WTC11 (cell line): ENCODE results near the gene BNC2. TPM values are rescaled to one million over a fixed set of nuclear protein-coding genes. Genes with fewer than 3 reads are reported as not detected.

Experiments
- ATAC-seq: fragments of 200-7000 bp; cut with Tn5 transposase; 2 replicates; pipeline ENCODE4 v1.10.0; 2021; ENCODE audit warnings: mild to moderate bottlenecking, moderate library complexity
- CTCF ChIA-PET: fragments of 300-600 bp; sonication (Branson Sonifier 250); formaldehyde crosslinking; loops from one replicate; lab custom pipeline; 2021; ENCODE audit warnings: antibody characterized with exemption; lab: Charles Lee
- POLR2A ChIA-PET: fragments of 350-600 bp; sonication (Branson Sonifier 250); formaldehyde crosslinking; loops from one replicate; lab custom pipeline; 2021; ENCODE audit warnings: antibody characterized with exemption; lab: Charles Lee
- DNase-seq: peaks from one replicate; pipeline ENCODE4 v3.0.0; 2021; ENCODE audit warnings: low spot score
- H3K27ac Mint-ChIP-seq: 2 replicates; pipeline ENCODE4 v1.8.0; 2021; ENCODE audit warnings: mixed read lengths
- H3K27me3 Mint-ChIP-seq: 2 replicates; pipeline ENCODE4 v1.8.0; 2021; ENCODE audit warnings: low read depth, mild to moderate bottlenecking, moderate library complexity, mixed read lengths
- H3K36me3 Mint-ChIP-seq: 2 replicates; pipeline ENCODE4 v1.8.0; 2021; ENCODE audit warnings: mixed read lengths
- H3K4me1 Mint-ChIP-seq: 2 replicates; pipeline ENCODE4 v1.8.0; 2022; ENCODE audit warnings: mixed read lengths
- H3K4me3 Mint-ChIP-seq: 2 replicates; pipeline ENCODE4 v1.8.0; 2021; ENCODE audit warnings: mild to moderate bottlenecking, moderate library complexity, mixed read lengths
- H3K9me3 Mint-ChIP-seq: 2 replicates; pipeline ENCODE4 v1.8.0; 2021; ENCODE audit warnings: mixed read lengths
- CREM ChIP-seq: sonication (generic); formaldehyde crosslinking; IDR thresholded peaks from 2 replicates; pipeline ENCODE4 v1.8.1; 2022; ENCODE audit warnings: mild to moderate bottlenecking, missing genetic modification reagents, moderate library complexity
- ETV6 ChIP-seq: sonication (generic); formaldehyde crosslinking; IDR thresholded peaks from 2 replicates; pipeline ENCODE4 v1.8.1; 2022; ENCODE audit warnings: mild to moderate bottlenecking, missing genetic modification reagents
- FOXJ3 ChIP-seq: sonication (generic); formaldehyde crosslinking; IDR thresholded peaks from 2 replicates; pipeline ENCODE4 v1.9.0; 2021; ENCODE audit warnings: missing genetic modification reagents, mild to moderate bottlenecking, borderline replicate concordance
- FOXK1 ChIP-seq: sonication (generic); formaldehyde crosslinking; IDR thresholded peaks from 2 replicates; pipeline ENCODE4 v1.8.0; 2022; ENCODE audit warnings: mild to moderate bottlenecking, moderate library complexity, missing genetic modification reagents
- MXD4 ChIP-seq: fragments of 250-450 bp; sonication (Bioruptor Pico); IDR thresholded peaks from 2 replicates; pipeline ENCODE4 v1.8.0; 2021; ENCODE audit warnings: mild to moderate bottlenecking, moderate library complexity, borderline replicate concordance
- MYBL2 ChIP-seq: sonication (generic); formaldehyde crosslinking; IDR thresholded peaks from 2 replicates; pipeline ENCODE4 v1.8.1; 2023; ENCODE audit warnings: mild to moderate bottlenecking, moderate library complexity, missing genetic modification reagents
- NFATC4 ChIP-seq: fragments of 250-450 bp; sonication (Bioruptor Pico); IDR thresholded peaks from 2 replicates; pipeline ENCODE4 v1.9.0; 2021; ENCODE audit warnings: mild to moderate bottlenecking
- NFE2L1 ChIP-seq: sonication (generic); formaldehyde crosslinking; IDR thresholded peaks from 2 replicates; pipeline ENCODE4 v1.8.1; 2023; ENCODE audit warnings: missing genetic modification reagents
- NR2C2 ChIP-seq: sonication (generic); formaldehyde crosslinking; IDR thresholded peaks from 2 replicates; pipeline ENCODE4 v1.8.0; 2022; ENCODE audit warnings: mild to moderate bottlenecking, missing genetic modification reagents
- OVOL2 ChIP-seq: fragments of 250-450 bp; sonication (Bioruptor Pico); IDR thresholded peaks from 2 replicates; pipeline ENCODE4 v1.9.0; 2021; ENCODE audit warnings: mild to moderate bottlenecking, borderline replicate concordance
- SMAD3 ChIP-seq: sonication (generic); formaldehyde crosslinking; IDR thresholded peaks from 2 replicates; pipeline ENCODE4 v1.8.0; 2022; ENCODE audit warnings: missing genetic modification reagents, mild to moderate bottlenecking, borderline replicate concordance
- SOX15 ChIP-seq: fragments of 250-450 bp; sonication (Bioruptor Pico); IDR thresholded peaks from 2 replicates; pipeline ENCODE4 v1.9.0; 2021; ENCODE audit warnings: mild to moderate bottlenecking
- ZBTB21 ChIP-seq: sonication (generic); formaldehyde crosslinking; IDR thresholded peaks from 2 replicates; pipeline ENCODE4 v1.8.1; 2023; ENCODE audit warnings: mild to moderate bottlenecking, missing genetic modification reagents, borderline replicate concordance
- ZNF121 ChIP-seq: sonication (generic); formaldehyde crosslinking; IDR thresholded peaks from 2 replicates; pipeline ENCODE4 v1.8.0; 2023; ENCODE audit warnings: missing genetic modification reagents
- ZNF396 ChIP-seq: fragments of 250-450 bp; sonication (Bioruptor Pico); IDR thresholded peaks from 2 replicates; pipeline ENCODE4 v1.8.0; 2021; ENCODE audit warnings: mild to moderate bottlenecking, moderate library complexity, borderline replicate concordance
- ZNF423 ChIP-seq: fragments of 250-450 bp; sonication (Bioruptor Pico); IDR thresholded peaks from 2 replicates; pipeline ENCODE4 v2.1.2; 2022; ENCODE audit warnings: mild to moderate bottlenecking, moderate library complexity
- ZNF671 ChIP-seq: fragments of 250-450 bp; sonication (Bioruptor Pico); IDR thresholded peaks from 2 replicates; pipeline ENCODE4 v1.8.0; 2021; ENCODE audit warnings: mild to moderate bottlenecking
- total RNA-seq: library from RNA; stranded (reverse); gene quantifications from 3 replicates; pipeline ENCODE4 v1.2.3, GENCODE V29; 2021
- TF ChIP-seq, protein P1 (sequence below): fragments of 250-450 bp; sonication (Bioruptor Pico); IDR thresholded peaks from 2 replicates; pipeline ENCODE4 v1.9.0; 2021; ENCODE audit warnings: moderate library complexity, mild to moderate bottlenecking, inconsistent platforms, borderline replicate concordance
- TF ChIP-seq, protein P2 (sequence below): sonication (generic); formaldehyde crosslinking; IDR thresholded peaks from 2 replicates; pipeline ENCODE4 v1.8.1; 2022; ENCODE audit warnings: low read depth, missing genetic modification reagents, borderline replicate concordance
- TF ChIP-seq, protein P3 (sequence below): sonication (generic); formaldehyde crosslinking; IDR thresholded peaks from 2 replicates; pipeline ENCODE4 v1.8.0; 2022; ENCODE audit warnings: mild to moderate bottlenecking, missing genetic modification reagents
- TF ChIP-seq, protein P4 (sequence below): sonication (generic); formaldehyde crosslinking; IDR thresholded peaks from 2 replicates; pipeline ENCODE4 v1.8.1; 2023; ENCODE audit warnings: mild to moderate bottlenecking, missing genetic modification reagents
- TF ChIP-seq, protein P5 (sequence below): sonication (generic); formaldehyde crosslinking; IDR thresholded peaks from 2 replicates; pipeline ENCODE4 v1.8.1; 2023; ENCODE audit warnings: mild to moderate bottlenecking, missing genetic modification reagents, moderate library complexity
- TF ChIP-seq, protein P6 (sequence below): sonication (generic); formaldehyde crosslinking; conservative IDR thresholded peaks from 2 replicates; pipeline ENCODE4 v1.8.1; 2023; ENCODE audit warnings: mild to moderate bottlenecking, low read depth, missing genetic modification reagents, moderate library complexity
- TF ChIP-seq, protein P7 (sequence below): fragments of 250-450 bp; sonication (Bioruptor Pico); IDR thresholded peaks from 2 replicates; pipeline ENCODE4 v1.9.0; 2021; ENCODE audit warnings: mild to moderate bottlenecking
- TF ChIP-seq, protein P8 (sequence below): sonication (generic); formaldehyde crosslinking; IDR thresholded peaks from 2 replicates; pipeline ENCODE4 v1.8.1; 2022; ENCODE audit warnings: mild to moderate bottlenecking, missing genetic modification reagents, moderate library complexity, borderline replicate concordance
- TF ChIP-seq, protein P9 (sequence below): sonication (generic); formaldehyde crosslinking; IDR thresholded peaks from 2 replicates; pipeline ENCODE4 v1.8.1; 2022; ENCODE audit warnings: missing genetic modification reagents, borderline replicate concordance

BNC2 gene
- total RNA-seq, 1 experiment from 2014 or later: 33.3 TPM

DNA sequence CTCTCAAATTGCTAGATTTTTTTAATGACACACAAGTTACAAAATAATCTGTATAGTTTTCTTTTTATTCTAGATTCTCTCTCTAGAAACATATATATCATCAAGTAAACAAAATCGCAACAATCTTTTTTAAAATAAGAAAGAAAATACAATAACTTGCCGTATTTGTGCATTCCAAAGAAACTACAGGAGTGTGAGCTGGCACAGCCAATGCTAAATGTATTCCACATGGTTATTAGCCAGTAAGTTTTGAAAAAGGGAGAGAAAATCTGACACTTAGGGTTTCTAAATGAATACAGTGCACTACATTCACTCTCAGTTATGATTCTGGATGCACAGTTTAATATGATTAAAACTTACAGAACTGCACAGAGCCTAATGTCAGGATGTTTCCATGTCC, 117.9 kb downstream of the BNC2 start:
- TF ChIP-seq OVOL2 (CRISPR knock-in tag): no peak
- no peak for TF ChIP-seq ZNF396 (CRISPR knock-in tag)
- TF ChIP-seq NFATC4 (CRISPR knock-in tag): no peak
- TF ChIP-seq, protein P1, sequence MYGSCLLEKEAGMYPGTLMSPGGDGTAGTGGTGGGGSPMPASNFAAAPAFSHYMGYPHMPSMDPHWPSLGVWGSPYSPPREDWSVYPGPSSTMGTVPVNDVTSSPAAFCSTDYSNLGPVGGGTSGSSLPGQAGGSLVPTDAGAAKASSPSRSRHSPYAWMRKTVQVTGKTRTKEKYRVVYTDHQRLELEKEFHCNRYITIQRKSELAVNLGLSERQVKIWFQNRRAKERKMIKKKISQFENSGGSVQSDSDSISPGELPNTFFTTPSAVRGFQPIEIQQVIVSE (CRISPR knock-in tag): no peak
- TF ChIP-seq FOXJ3 (CRISPR knock-in tag): no peak
- TF ChIP-seq SOX15 (CRISPR knock-in tag): no peak
- TF ChIP-seq ZNF671 (CRISPR knock-in tag): no peak
- TF ChIP-seq, protein P2, sequence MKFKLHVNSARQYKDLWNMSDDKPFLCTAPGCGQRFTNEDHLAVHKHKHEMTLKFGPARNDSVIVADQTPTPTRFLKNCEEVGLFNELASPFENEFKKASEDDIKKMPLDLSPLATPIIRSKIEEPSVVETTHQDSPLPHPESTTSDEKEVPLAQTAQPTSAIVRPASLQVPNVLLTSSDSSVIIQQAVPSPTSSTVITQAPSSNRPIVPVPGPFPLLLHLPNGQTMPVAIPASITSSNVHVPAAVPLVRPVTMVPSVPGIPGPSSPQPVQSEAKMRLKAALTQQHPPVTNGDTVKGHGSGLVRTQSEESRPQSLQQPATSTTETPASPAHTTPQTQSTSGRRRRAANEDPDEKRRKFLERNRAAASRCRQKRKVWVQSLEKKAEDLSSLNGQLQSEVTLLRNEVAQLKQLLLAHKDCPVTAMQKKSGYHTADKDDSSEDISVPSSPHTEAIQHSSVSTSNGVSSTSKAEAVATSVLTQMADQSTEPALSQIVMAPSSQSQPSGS (CRISPR knock-in tag): no peak
- no peak for TF ChIP-seq NFE2L1 (CRISPR knock-in tag)
- TF ChIP-seq, protein P3, sequence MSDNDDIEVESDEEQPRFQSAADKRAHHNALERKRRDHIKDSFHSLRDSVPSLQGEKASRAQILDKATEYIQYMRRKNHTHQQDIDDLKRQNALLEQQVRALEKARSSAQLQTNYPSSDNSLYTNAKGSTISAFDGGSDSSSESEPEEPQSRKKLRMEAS: no peak
- TF ChIP-seq FOXK1: no peak
- no peak for TF ChIP-seq SMAD3 (CRISPR knock-in tag)
- no peak for TF ChIP-seq ZNF423 (CRISPR knock-in tag)
- TF ChIP-seq ZBTB21: no peak
- no peak for TF ChIP-seq NR2C2
- TF ChIP-seq, protein P4, sequence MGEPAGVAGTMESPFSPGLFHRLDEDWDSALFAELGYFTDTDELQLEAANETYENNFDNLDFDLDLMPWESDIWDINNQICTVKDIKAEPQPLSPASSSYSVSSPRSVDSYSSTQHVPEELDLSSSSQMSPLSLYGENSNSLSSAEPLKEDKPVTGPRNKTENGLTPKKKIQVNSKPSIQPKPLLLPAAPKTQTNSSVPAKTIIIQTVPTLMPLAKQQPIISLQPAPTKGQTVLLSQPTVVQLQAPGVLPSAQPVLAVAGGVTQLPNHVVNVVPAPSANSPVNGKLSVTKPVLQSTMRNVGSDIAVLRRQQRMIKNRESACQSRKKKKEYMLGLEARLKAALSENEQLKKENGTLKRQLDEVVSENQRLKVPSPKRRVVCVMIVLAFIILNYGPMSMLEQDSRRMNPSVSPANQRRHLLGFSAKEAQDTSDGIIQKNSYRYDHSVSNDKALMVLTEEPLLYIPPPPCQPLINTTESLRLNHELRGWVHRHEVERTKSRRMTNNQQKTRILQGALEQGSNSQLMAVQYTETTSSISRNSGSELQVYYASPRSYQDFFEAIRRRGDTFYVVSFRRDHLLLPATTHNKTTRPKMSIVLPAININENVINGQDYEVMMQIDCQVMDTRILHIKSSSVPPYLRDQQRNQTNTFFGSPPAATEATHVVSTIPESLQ (CRISPR knock-in tag): no peak
- TF ChIP-seq ZNF121 (CRISPR knock-in tag): no peak
- H3K9me3 Mint-ChIP-seq: no peaks in the 10 kb centered on the region
- POLR2A ChIA-PET: no interaction called here

DNA sequence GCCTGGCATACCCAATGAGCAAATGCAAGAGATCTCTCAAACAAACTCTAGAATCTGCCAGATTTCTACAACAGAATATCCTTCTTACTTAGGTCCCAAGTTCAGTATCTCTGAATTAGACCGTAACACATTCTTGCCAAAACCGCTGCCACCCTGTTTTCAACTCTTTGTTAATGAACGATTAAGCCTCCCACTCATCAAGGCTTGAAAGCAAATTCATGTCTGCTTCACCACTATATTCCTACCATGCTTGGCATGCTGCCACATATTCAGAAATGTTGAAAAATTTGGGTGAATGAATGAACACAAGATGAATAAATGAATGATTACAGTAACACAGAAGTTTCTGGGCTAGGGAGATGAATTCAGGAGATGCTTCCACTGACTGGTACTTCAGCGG, 119.9 kb downstream of the BNC2 start:
- H3K4me1 Mint-ChIP-seq: peaks cover 32% of the 10 kb centered on the region
- no peak overlapping the region for H3K4me3 Mint-ChIP-seq
- CTCF ChIA-PET: no interaction called here
- no peak for DNase-seq
- no peaks in the 10 kb centered on the region for H3K36me3 Mint-ChIP-seq
- peak overlapping the region; percentile 54; the same call in 1 of the 2 replicates for H3K27ac Mint-ChIP-seq
- POLR2A ChIA-PET: no interaction called here
- no peaks in the 10 kb centered on the region for H3K9me3 Mint-ChIP-seq
- ATAC-seq: no peak
- no peaks in the 10 kb centered on the region for H3K27me3 Mint-ChIP-seq
- TF ChIP-seq, protein P5, sequence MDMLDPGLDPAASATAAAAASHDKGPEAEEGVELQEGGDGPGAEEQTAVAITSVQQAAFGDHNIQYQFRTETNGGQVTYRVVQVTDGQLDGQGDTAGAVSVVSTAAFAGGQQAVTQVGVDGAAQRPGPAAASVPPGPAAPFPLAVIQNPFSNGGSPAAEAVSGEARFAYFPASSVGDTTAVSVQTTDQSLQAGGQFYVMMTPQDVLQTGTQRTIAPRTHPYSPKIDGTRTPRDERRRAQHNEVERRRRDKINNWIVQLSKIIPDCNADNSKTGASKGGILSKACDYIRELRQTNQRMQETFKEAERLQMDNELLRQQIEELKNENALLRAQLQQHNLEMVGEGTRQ (CRISPR knock-in tag): no peak
- TF ChIP-seq ETV6 (no peak), MXD4 (CRISPR knock-in tag) (no peak), MYBL2 (CRISPR knock-in tag) (no peak), ZNF423 (CRISPR knock-in tag) (no peak), CREM (CRISPR knock-in tag) (no peak), ZNF396 (CRISPR knock-in tag) (no peak)
- TF ChIP-seq, protein P6, sequence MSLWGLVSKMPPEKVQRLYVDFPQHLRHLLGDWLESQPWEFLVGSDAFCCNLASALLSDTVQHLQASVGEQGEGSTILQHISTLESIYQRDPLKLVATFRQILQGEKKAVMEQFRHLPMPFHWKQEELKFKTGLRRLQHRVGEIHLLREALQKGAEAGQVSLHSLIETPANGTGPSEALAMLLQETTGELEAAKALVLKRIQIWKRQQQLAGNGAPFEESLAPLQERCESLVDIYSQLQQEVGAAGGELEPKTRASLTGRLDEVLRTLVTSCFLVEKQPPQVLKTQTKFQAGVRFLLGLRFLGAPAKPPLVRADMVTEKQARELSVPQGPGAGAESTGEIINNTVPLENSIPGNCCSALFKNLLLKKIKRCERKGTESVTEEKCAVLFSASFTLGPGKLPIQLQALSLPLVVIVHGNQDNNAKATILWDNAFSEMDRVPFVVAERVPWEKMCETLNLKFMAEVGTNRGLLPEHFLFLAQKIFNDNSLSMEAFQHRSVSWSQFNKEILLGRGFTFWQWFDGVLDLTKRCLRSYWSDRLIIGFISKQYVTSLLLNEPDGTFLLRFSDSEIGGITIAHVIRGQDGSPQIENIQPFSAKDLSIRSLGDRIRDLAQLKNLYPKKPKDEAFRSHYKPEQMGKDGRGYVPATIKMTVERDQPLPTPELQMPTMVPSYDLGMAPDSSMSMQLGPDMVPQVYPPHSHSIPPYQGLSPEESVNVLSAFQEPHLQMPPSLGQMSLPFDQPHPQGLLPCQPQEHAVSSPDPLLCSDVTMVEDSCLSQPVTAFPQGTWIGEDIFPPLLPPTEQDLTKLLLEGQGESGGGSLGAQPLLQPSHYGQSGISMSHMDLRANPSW (CRISPR knock-in tag): no peak
- TF ChIP-seq, protein P7, sequence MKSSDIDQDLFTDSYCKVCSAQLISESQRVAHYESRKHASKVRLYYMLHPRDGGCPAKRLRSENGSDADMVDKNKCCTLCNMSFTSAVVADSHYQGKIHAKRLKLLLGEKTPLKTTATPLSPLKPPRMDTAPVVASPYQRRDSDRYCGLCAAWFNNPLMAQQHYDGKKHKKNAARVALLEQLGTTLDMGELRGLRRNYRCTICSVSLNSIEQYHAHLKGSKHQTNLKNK (CRISPR knock-in tag): no peak
- TF ChIP-seq, protein P8, sequence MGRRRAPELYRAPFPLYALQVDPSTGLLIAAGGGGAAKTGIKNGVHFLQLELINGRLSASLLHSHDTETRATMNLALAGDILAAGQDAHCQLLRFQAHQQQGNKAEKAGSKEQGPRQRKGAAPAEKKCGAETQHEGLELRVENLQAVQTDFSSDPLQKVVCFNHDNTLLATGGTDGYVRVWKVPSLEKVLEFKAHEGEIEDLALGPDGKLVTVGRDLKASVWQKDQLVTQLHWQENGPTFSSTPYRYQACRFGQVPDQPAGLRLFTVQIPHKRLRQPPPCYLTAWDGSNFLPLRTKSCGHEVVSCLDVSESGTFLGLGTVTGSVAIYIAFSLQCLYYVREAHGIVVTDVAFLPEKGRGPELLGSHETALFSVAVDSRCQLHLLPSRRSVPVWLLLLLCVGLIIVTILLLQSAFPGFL (CRISPR knock-in tag): no peak
- TF ChIP-seq, protein P9, sequence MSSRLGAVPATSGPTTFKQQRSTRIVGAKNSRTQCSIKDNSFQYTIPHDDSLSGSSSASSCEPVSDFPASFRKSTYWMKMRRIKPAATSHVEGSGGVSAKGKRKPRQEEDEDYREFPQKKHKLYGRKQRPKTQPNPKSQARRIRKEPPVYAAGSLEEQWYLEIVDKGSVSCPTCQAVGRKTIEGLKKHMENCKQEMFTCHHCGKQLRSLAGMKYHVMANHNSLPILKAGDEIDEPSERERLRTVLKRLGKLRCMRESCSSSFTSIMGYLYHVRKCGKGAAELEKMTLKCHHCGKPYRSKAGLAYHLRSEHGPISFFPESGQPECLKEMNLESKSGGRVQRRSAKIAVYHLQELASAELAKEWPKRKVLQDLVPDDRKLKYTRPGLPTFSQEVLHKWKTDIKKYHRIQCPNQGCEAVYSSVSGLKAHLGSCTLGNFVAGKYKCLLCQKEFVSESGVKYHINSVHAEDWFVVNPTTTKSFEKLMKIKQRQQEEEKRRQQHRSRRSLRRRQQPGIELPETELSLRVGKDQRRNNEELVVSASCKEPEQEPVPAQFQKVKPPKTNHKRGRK (CRISPR knock-in tag): no peak

More for the DNA sequence above, 117.9 kb downstream of the BNC2 start:
- Mint-ChIP-seq H3K4me3 (no peak overlapping the region), H3K36me3 (no peaks in the 10 kb centered on the region), H3K4me1 (peaks cover 34% of the 10 kb centered on the region), H3K27ac (no peak overlapping the region), H3K27me3 (no peaks in the 10 kb centered on the region)
- CTCF ChIA-PET: no interaction called here
- ATAC-seq (no peak), DNase-seq (no peak)
